ENCODE results near the gene MMP14. TPM values are rescaled to one million over a fixed set of nuclear protein-coding genes. Genes with fewer than 3 reads are reported as not detected.

The MMP14 gene
- total RNA-seq, 2 donors from 2014 or later = 181 to 220 TPM

DNA sequence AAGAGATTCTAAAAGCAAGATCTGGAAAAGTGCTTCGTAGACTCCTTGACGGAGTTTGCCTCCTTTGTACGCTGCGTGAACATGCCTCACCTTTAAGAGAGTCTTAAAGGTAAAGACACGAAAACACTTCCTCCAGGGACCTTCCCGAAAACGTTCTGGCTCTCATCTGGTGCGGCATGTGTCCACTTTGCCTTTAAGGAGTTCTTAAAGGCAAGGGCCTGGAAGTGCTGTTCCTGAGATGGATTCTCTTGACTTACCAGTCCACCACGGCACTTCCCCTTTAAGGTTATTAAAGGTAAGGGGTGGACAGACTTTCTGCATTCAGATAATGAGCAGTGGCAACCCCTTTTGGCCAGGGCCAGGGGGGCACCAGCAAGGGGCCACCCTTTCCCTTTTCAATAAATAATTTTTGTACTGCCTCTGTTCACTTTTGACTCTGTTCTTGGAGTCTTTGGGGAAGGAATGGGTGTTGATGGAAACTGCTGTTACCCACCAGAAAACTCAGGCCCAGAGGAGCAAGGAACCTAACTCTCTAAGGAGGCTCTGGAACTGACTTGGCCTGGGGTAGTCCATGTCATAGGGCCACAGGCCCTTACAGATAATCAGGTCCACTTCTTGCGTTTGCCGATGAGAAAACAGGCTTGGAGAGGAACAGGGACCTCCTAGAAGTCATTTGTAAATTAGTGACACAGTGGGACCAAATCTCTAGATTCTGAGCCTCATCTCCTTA lies 51.0 kb downstream of the MMP14 start:
- no peak for TF ChIP-seq CTCF (conservative IDR thresholded peaks at IDR 0.05)
- Mint-ChIP-seq H3K27me3 (ENCODE audit: insufficient read depth) (peaks cover 26% of the 10 kb centered on the region), H3K27ac (peak overlapping the region; percentile 99), H3K36me3 (ENCODE audit: low read depth) (peaks cover 3% of the 10 kb centered on the region), H3K4me3 (peak overlapping the region; percentile 80), H3K4me1 (peaks cover 19% of the 10 kb centered on the region), H3K9me3 (peaks cover 2% of the 10 kb centered on the region)
- DNase-seq = peak; percentile 89
- Histone ChIP-seq H3K4me3 (ENCODE audit: low read length) (peak overlapping the region; percentile 93), H3K36me3 (ENCODE audit: control insufficient read depth, insufficient read depth, low read length) (no peaks in the 10 kb centered on the region), H3K4me1 (ENCODE audit: control insufficient read depth, insufficient read depth, low read length) (peaks cover 19% of the 10 kb centered on the region), H3K9me3 (ENCODE audit: control insufficient read depth, low read length) (no peaks in the 10 kb centered on the region), H3K9ac (ENCODE audit: extremely low read depth, low read length, poor library complexity, severe bottlenecking) (peak overlapping the region; percentile 83), H3K27ac (ENCODE audit: low read depth, low read length) (peak overlapping the region; percentile 97), H3K27me3 (ENCODE audit: control insufficient read depth, insufficient read depth, low read length, poor library complexity, severe bottlenecking) (peaks cover 4% of the 10 kb centered on the region)
- WGBS, 2 experiments (ENCODE audit: insufficient coverage in 1 of 2, insufficient read length in 1 of 2) = 6 to 25% methylated on average over 6 to 11 of the region's 11 CpGs

- TF ChIP-seq CTCF (conservative IDR thresholded peaks at IDR 0.05) = no peak
- H3K4me3 Mint-ChIP-seq = peak overlapping the region; percentile 80
- H3K27me3 Mint-ChIP-seq (ENCODE audit: insufficient read depth) = peaks cover 26% of the 10 kb centered on the region
- Histone ChIP-seq H3K4me1 (ENCODE audit: control insufficient read depth, insufficient read depth, low read length) (peaks cover 14% of the 10 kb centered on the region), H3K9ac (ENCODE audit: extremely low read depth, low read length, poor library complexity, severe bottlenecking) (no peak overlapping the region), H3K27ac (ENCODE audit: low read depth, low read length) (peak overlapping the region; percentile 97), H3K4me3 (ENCODE audit: low read length) (peak overlapping the region; percentile 93), H3K36me3 (ENCODE audit: control insufficient read depth, insufficient read depth, low read length) (no peaks in the 10 kb centered on the region), H3K27me3 (ENCODE audit: control insufficient read depth, insufficient read depth, low read length, poor library complexity, severe bottlenecking) (peaks cover 4% of the 10 kb centered on the region), H3K9me3 (ENCODE audit: control insufficient read depth, low read length) (no peaks in the 10 kb centered on the region)
- DNase-seq = no peak
- WGBS, 2 experiments (ENCODE audit: insufficient coverage in 1 of 2, insufficient read length in 1 of 2) = 72 to 78% methylated on average over 3 to 5 of the region's 5 CpGs
- peaks cover 2% of the 10 kb centered on the region for H3K9me3 Mint-ChIP-seq
- peaks cover 3% of the 10 kb centered on the region for H3K36me3 Mint-ChIP-seq (ENCODE audit: low read depth)
- H3K4me1 Mint-ChIP-seq = peaks cover 14% of the 10 kb centered on the region
- no peak overlapping the region for H3K27ac Mint-ChIP-seq
Measured at GRCh38 chr14:22887990-22888378, 51.6 kb downstream of the MMP14 start.

GRCh38 chr14:22888662-22889061 lies 52.3 kb downstream of the MMP14 start:
- Mint-ChIP-seq H3K4me1 (peaks cover 9% of the 10 kb centered on the region), H3K36me3 (ENCODE audit: low read depth) (peaks cover 3% of the 10 kb centered on the region), H3K4me3 (no peak overlapping the region), H3K27ac (no peak overlapping the region), H3K9me3 (peaks cover 2% of the 10 kb centered on the region), H3K27me3 (ENCODE audit: insufficient read depth) (peaks cover 26% of the 10 kb centered on the region)
- DNase-seq = no peak
- Histone ChIP-seq H3K9ac (ENCODE audit: extremely low read depth, low read length, poor library complexity, severe bottlenecking) (no peak overlapping the region), H3K27ac (ENCODE audit: low read depth, low read length) (no peak overlapping the region), H3K4me1 (ENCODE audit: control insufficient read depth, insufficient read depth, low read length) (peaks cover 8% of the 10 kb centered on the region), H3K9me3 (ENCODE audit: control insufficient read depth, low read length) (no peaks in the 10 kb centered on the region), H3K27me3 (ENCODE audit: control insufficient read depth, insufficient read depth, low read length, poor library complexity, severe bottlenecking) (peaks cover 4% of the 10 kb centered on the region), H3K36me3 (ENCODE audit: control insufficient read depth, insufficient read depth, low read length) (no peaks in the 10 kb centered on the region), H3K4me3 (ENCODE audit: low read length) (no peak overlapping the region)
- no peak for TF ChIP-seq CTCF (conservative IDR thresholded peaks at IDR 0.05)
- 71 to 89% methylated on average over 1 to 3 of the region's 4 CpGs for WGBS, 2 experiments (ENCODE audit: insufficient coverage in 1 of 2, insufficient read length in 1 of 2)
